Sigmoid colon (tissue), 7 donors: ENCODE measurements around the gene PXK. TPM values are rescaled to one million over a fixed set of nuclear protein-coding genes. Genes with fewer than 3 reads are reported as not detected.

ENCODE experiments used
- DNase-seq: peaks from one replicate; pipeline ENCODE4 v3.0.0-alpha.2; 2019
- H3K27ac ChIP-seq, 4 donors: fragments of 200-600 bp; sonication (generic); one replicate each; pipeline ENCODE4 v1.5.1; 2016 to 2019; ENCODE audit warnings: mild to moderate bottlenecking in 1 of 4
- H3K27me3 ChIP-seq, 3 donors: fragments of 200-600 bp; sonication (generic); one replicate each; pipeline ENCODE4 v1.5.1; 2019; ENCODE audit warnings: mild to moderate bottlenecking in 1 of 3
- H3K36me3 ChIP-seq, 4 donors: fragments of 200-600 bp; sonication (generic); one replicate each; pipeline ENCODE4 v1.5.1; 2016 to 2019
- H3K4me1 ChIP-seq, 4 donors: fragments of 200-600 bp; sonication (generic); one replicate each; pipeline ENCODE4 v1.5.1; 2017 to 2019
- H3K4me3 ChIP-seq, 4 donors: fragments of 200-600 bp; sonication (generic); one replicate each; pipeline ENCODE4 v1.5.1; 2017 to 2019; ENCODE audit warnings: mild to moderate bottlenecking in 2 of 4, moderate library complexity in 1 of 4
- H3K9me3 ChIP-seq, 4 donors: fragments of 200-600 bp in 3 of 4; sonication (generic) in 3 of 4; one replicate each; pipeline versions ENCODE4 v1.5.1 to v1.6.1; 2013 to 2019
- CTCF ChIP-seq, 4 experiments: fragments of 450-650 bp in 3 of 4; fragments of 200-600 bp in 1 of 4; IDR thresholded peaks; one replicate each; pipeline ENCODE4 v1.5.1; 2016 to 2019; ENCODE audit warnings: antibody characterized with exemption in 4 of 4, mild to moderate bottlenecking in 3 of 4, moderate library complexity in 2 of 4
- EP300 ChIP-seq, 4 donors: sonication (generic); formaldehyde crosslinking; IDR thresholded peaks; one replicate each; pipeline ENCODE4 v1.6.1; 2017; ENCODE audit warnings: antibody characterized with exemption in 4 of 4
- POLR2A ChIP-seq, 2 donors: fragments of 450-650 bp; IDR thresholded peaks; one replicate each; pipeline ENCODE4 v1.6.1; 2016; ENCODE audit warnings: antibody characterized with exemption in 2 of 2, mild to moderate bottlenecking in 2 of 2, moderate library complexity in 2 of 2
- POLR2AphosphoS5 ChIP-seq, 4 donors: sonication (generic); formaldehyde crosslinking; IDR thresholded peaks; one replicate each; pipeline ENCODE4 v1.6.1; 2017; ENCODE audit warnings: antibody characterized with exemption in 4 of 4
- WGBS, 2 donors: extraction: QIAGEN DNeasy Blood & Tissue Kit; methylation state at CpG; one replicate each; pipeline ENCODE4 v1.1.7; 2013; 5-methylcytosine and 5-hydroxymethylcytosine counted together
- intact Hi-C: fragments of 100-400 bp; cut with DNase I; formaldehyde crosslinking; loops from one replicate; pipeline ENCODE4 v1.15.1; 2023
- polyA plus RNA-seq, 3 donors: library from polyadenylated mRNA; stranded (reverse); fragments of 200-250 nt; gene quantifications; one replicate each; pipeline ENCODE4 v1.2.3, GENCODE V29; 2013
- small RNA-seq, 3 donors: library from RNA; depleted of rRNA; stranded (forward); fragments of <200 nt; gene quantifications; one replicate each; pipeline ENCODE3, GENCODE V24; 2016
- total RNA-seq, 4 donors: library from RNA; depleted of rRNA; stranded (reverse); fragments of >200 nt; gene quantifications; one replicate each; pipeline ENCODE4 v1.1.0, GENCODE V29; 2016
- donor health status: healthy with polysubstance abuse.
- donor health status: Bipolar disorder and iron deficiency.
- donor health status: healthy.

PXK gene
- total and polyA plus RNA-seq, 7 donors: 6.9 to 58.7 (median 30.3) TPM

- Histone ChIP-seq H3K4me3 (no peak overlapping the region), H3K27ac (no peak overlapping the region), H3K36me3 (no peaks in the 10 kb centered on the region), H3K9me3 (no peaks in the 10 kb centered on the region), H3K4me1 (peaks cover 0 to 7% (median 0%) of the 10 kb centered on the region in 4 donors), H3K27me3 (no peaks in the 10 kb centered on the region)
- WGBS, 2 donors: 93 to 96% methylated on average over 1 of the region's 1 CpG
- DNase-seq: no peak
- TF ChIP-seq CTCF (IDR thresholded peaks at IDR 0.05) (no peak), POLR2A (IDR thresholded peaks at IDR 0.05) (no peak), POLR2AphosphoS5 (IDR thresholded peaks at IDR 0.05) (no peak), EP300 (IDR thresholded peaks at IDR 0.05) (no peak)
- intact Hi-C loops: no loop called here
Observed at GRCh38 chr3:58474348-58474911, 141.7 kb downstream of the PXK start.

- Histone ChIP-seq H3K9me3 (no peaks in the 10 kb centered on the region), H3K4me1 (peaks cover 0 to 7% (median 0%) of the 10 kb centered on the region in 4 donors), H3K27ac (no peak overlapping the region), H3K27me3 (no peaks in the 10 kb centered on the region), H3K4me3 (no peak overlapping the region), H3K36me3 (no peaks in the 10 kb centered on the region)
- intact Hi-C loops: no loop called here
- DNase-seq: no peak
- TF ChIP-seq POLR2AphosphoS5 (IDR thresholded peaks at IDR 0.05) (no peak), EP300 (IDR thresholded peaks at IDR 0.05) (no peak)
- WGBS, 2 donors: 65 to 74% methylated on average over 3 of the region's 3 CpGs
Observed at GRCh38 chr3:58474967-58475578, 142.4 kb downstream of the PXK start.

Small RNAs within 50 kb of the gene (small RNA-seq; reads per million reads assigned to genes)
- 0 reads per million in 3 donors for gene AC098479.1

Other genes starting within 250 kb of the PXK start
- gene DNASE1L3, start 121.9 kb upstream of the PXK start, total RNA-seq: under 1 TPM in 3 of 4 donors, not detected in 1; 0.27 to 0.82 (median 0.71) TPM
- gene DNASE1L3, start 121.9 kb upstream of the PXK start, polyA plus RNA-seq: 10 to 100 TPM in 2 of 3 donors, 1 to 10 TPM in 1; 9.0 to 69.8 (median 34.7) TPM
- 10 to 100 TPM; 14.7 to 47.4 (median 31.2) TPM for gene ABHD6, start 95.1 kb upstream of the PXK start, total RNA-seq
- gene ABHD6, start 95.1 kb upstream of the PXK start, polyA plus RNA-seq: 10 to 100 TPM in 1 of 3 donors, 1 to 10 TPM in 2; 6.0 to 15.4 (median 8.1) TPM
- 10 to 100 TPM; 10.8 to 16.7 (median 13.8) TPM for gene RPP14, start 26.6 kb upstream of the PXK start, total RNA-seq
- 10 to 100 TPM; 12.1 to 16.6 (median 15.6) TPM for gene RPP14, start 26.6 kb upstream of the PXK start, polyA plus RNA-seq
- 10 to 100 TPM in 3 of 4 donors, 1 to 10 TPM in 1; 6.9 to 20.8 (median 12.5) TPM for gene HTD2, start 26.4 kb upstream of the PXK start, total RNA-seq
- gene HTD2, start 26.4 kb upstream of the PXK start, polyA plus RNA-seq: 10 to 100 TPM in 1 of 3 donors, 1 to 10 TPM in 2; 7.0 to 15.0 (median 7.2) TPM
- 100 to 1,000 TPM in 2 of 4 donors, 10 to 100 TPM in 2; 92.0 to 105 (median 98.9) TPM for gene PDHB, start 100.9 kb downstream of the PXK start, total RNA-seq
- 100 to 1,000 TPM in 2 of 3 donors, 10 to 100 TPM in 1; 69.4 to 120 (median 111) TPM for gene PDHB, start 100.9 kb downstream of the PXK start, polyA plus RNA-seq
- gene KCTD6, start 159.2 kb downstream of the PXK start, total RNA-seq: 10 to 100 TPM; 11.0 to 25.3 (median 17.7) TPM
- gene KCTD6, start 159.2 kb downstream of the PXK start, polyA plus RNA-seq: 10 to 100 TPM in 1 of 3 donors, 1 to 10 TPM in 2; 4.6 to 12.0 (median 6.0) TPM
- 10 to 100 TPM; 26.0 to 35.8 (median 30.5) TPM for gene ACOX2, start 204.3 kb downstream of the PXK start, total RNA-seq
- gene ACOX2, start 204.3 kb downstream of the PXK start, polyA plus RNA-seq: 10 to 100 TPM in 2 of 3 donors, 1 to 10 TPM in 1; 6.9 to 18.0 (median 14.2) TPM
- gene FAM107A, start 244.5 kb downstream of the PXK start, total RNA-seq: 10 to 100 TPM; 26.3 to 56.7 (median 33.9) TPM
- 10 to 100 TPM; 10.9 to 36.6 (median 18.1) TPM for gene FAM107A, start 244.5 kb downstream of the PXK start, polyA plus RNA-seq